ENCODE data around the gene CD8B.

CD8B gene

DNA sequence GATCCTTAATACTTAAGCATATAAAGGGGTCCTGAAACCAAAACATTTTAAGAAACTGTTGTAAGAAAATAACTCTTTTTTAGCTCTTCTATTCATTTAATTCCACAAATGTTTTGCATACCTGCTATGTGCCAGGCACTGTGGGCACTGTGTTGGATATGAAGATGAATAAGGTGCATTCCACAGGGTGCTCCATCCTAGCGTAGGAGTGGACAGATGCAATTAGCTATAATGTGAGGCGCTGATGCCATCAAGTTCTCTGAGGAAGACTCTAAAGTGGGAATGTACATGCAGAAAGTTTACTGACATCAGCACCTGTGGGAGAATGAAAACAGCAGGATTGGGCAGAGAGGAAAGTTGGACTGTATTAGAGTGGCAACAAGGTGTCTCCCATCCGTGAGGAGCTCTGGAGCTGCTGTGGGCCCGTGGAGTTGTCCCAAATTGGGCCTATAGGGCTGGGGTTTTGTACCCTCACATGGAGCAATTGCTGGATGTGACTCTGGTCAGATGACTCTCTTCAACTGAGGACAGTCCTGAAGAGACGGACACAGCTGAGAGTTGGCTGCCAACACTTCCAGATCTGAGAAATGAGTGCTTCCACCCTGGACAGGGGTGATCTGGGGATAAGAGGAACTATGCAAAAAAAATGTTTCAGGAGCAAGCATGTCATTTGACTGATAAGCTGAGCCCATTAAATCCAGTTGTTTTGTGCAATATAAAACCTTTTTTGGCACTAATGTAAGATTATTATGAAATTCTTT, 93.3 kb downstream of the CD8B start:
- Histone ChIP-seq H4K8ac (ENCODE audit: low read depth, low read length) (no peak overlapping the region), H4K91ac (ENCODE audit: low read depth, low read length, poor library complexity) (no peak overlapping the region), H3K79me1 (ENCODE audit: low read depth, low read length) (peaks cover 1% of the 10 kb centered on the region), H2AK5ac (ENCODE audit: low read depth, low read length) (no peak overlapping the region), H3K4ac (ENCODE audit: low read length) (no peak overlapping the region), H2AFZ (ENCODE audit: low read length) (no peak overlapping the region), H3K36me3 (replicated peaks in 1 of 2; ENCODE audit: control insufficient read depth in 2 of 2, insufficient read depth in 2 of 2, low read length in 2 of 2) (peaks cover 14 to 81% of the 10 kb centered on the region in 2 donors), H2BK5ac (ENCODE audit: low read length) (no peak overlapping the region), H3K23ac (ENCODE audit: low read depth, low read length, poor library complexity) (no peak overlapping the region), H3K14ac (ENCODE audit: low read length) (no peak overlapping the region), H3K18ac (ENCODE audit: low read length) (no peak overlapping the region), H3K4me2 (ENCODE audit: insufficient read depth, low read length, poor library complexity, severe bottlenecking) (no peak overlapping the region), H2BK15ac (ENCODE audit: low read length) (no peak overlapping the region), H3K4me3 (ENCODE audit: low read length in 2 of 2) (no peak overlapping the region), H3K27ac (replicated peaks; ENCODE audit: low read length) (no peak overlapping the region), H3K4me1 (ENCODE audit: control insufficient read depth in 2 of 2, insufficient read depth in 1 of 2, low read depth in 1 of 2, low read length in 2 of 2) (peaks cover 0 to 1% of the 10 kb centered on the region in 2 donors), H3K9me3 (replicated peaks in 1 of 2; ENCODE audit: control insufficient read depth in 2 of 2, insufficient read depth in 1 of 2, low read depth in 1 of 2, low read length in 2 of 2) (no peaks in the 10 kb centered on the region), H2BK120ac (ENCODE audit: low read depth, low read length) (no peak overlapping the region), H3K9ac (ENCODE audit: low read depth, low read length, poor library complexity) (no peak overlapping the region), H2BK12ac (ENCODE audit: low read length) (no peak overlapping the region), H3K27me3 (ENCODE audit: control insufficient read depth in 3 of 3, insufficient read depth in 3 of 3, low read depth in 1 of 3, low read length in 3 of 3) (no peaks in the 10 kb centered on the region)
- WGBS, 2 donors (ENCODE audit: extremely low coverage in 2 of 2, insufficient read length in 2 of 2, insufficient replicate concordance in 1 of 2) = no CpG with 5 or more reads among the region's 5 CpGs
- DNase-seq (ENCODE audit: low spot score) = no peak

Data from neuronal stem cell (in vitro differentiated cells).